CD14-positive monocyte (primary cell): ENCODE data around the gene TMEM60. TPM values are rescaled to one million over a fixed set of nuclear protein-coding genes. Genes with fewer than 3 reads are reported as not detected.

ENCODE experiments used
- DNase-seq, 3 donors: peaks; one replicate each; pipeline ENCODE4 v3.0.0-alpha.2; 2011 to 2022
- H2AFZ ChIP-seq: 2 replicates; pipeline ENCODE4 v1.6.0; 2012; ENCODE audit warnings: mild to moderate bottlenecking, low read depth, low read length, inconsistent platforms; ENCODE audit not compliant: insufficient read depth, poor library complexity, severe bottlenecking
- H3K27ac ChIP-seq, 2 donors: 1 replicate in 1 of 2; 2 replicates in 1 of 2; pipeline ENCODE4 v1.5.1; 2012 to 2013; ENCODE audit warnings: low read length in 2 of 2, control low read depth in 1 of 2, inconsistent platforms in 1 of 2, low read depth in 1 of 2, mild to moderate bottlenecking in 1 of 2
- H3K27me3 ChIP-seq, 2 donors: one replicate each; pipeline versions ENCODE4 v1.6.0 to v1.6.1; 2011 to 2013; ENCODE audit warnings: low read length in 2 of 2; ENCODE audit not compliant: control insufficient read depth in 2 of 2, insufficient read depth in 2 of 2
- H3K36me3 ChIP-seq, 2 donors: replicated peaks in 1 of 2; 1 replicate in 1 of 2; 2 replicates in 1 of 2; pipeline versions ENCODE4 v1.5.1 to v1.6.1; 2012 to 2013; ENCODE audit warnings: low read length in 2 of 2, control low read depth in 1 of 2, inconsistent platforms in 1 of 2, mild to moderate bottlenecking in 1 of 2; ENCODE audit not compliant: insufficient read depth in 2 of 2, control insufficient read depth in 1 of 2
- H3K4me1 ChIP-seq, 2 donors: 1 replicate in 1 of 2; 2 replicates in 1 of 2; pipeline versions ENCODE4 v1.5.1 to v1.6.1; 2012 to 2013; ENCODE audit warnings: low read length in 2 of 2, control low read depth in 1 of 2, inconsistent platforms in 1 of 2, mild to moderate bottlenecking in 1 of 2, moderate library complexity in 1 of 2; ENCODE audit not compliant: insufficient read depth in 2 of 2, control insufficient read depth in 1 of 2
- H3K4me2 ChIP-seq: replicated peaks from 2 replicates; pipeline ENCODE3; 2012; ENCODE audit warnings: low read length, moderate library complexity, mild to moderate bottlenecking; ENCODE audit not compliant: poor library complexity, severe bottlenecking; ENCODE audit errors: extremely low read depth
- H3K4me3 ChIP-seq, 3 experiments: fragments of 200-600 bp in 1 of 3; sonication (generic) in 1 of 3; replicated peaks in 1 of 3; 1 replicate in 2 of 3; 2 replicates in 1 of 3; pipeline ENCODE4 v1.5.1; 2011 to 2013; ENCODE audit warnings: low read length in 3 of 3, mild to moderate bottlenecking in 3 of 3, control low read depth in 2 of 3, low read depth in 2 of 3, inconsistent platforms in 1 of 3, moderate library complexity in 1 of 3
- H3K79me2 ChIP-seq: 2 replicates; pipeline ENCODE4 v1.6.0; 2012; ENCODE audit warnings: mild to moderate bottlenecking, control low read depth, inconsistent platforms, low read length, moderate library complexity; ENCODE audit not compliant: insufficient read depth
- H3K9ac ChIP-seq: 2 replicates; pipeline ENCODE4 v1.6.0; 2017; ENCODE audit warnings: low read length, mild to moderate bottlenecking; ENCODE audit not compliant: insufficient read depth, poor library complexity, severe bottlenecking
- H3K9me3 ChIP-seq, 2 donors: replicated peaks in 1 of 2; 1 replicate in 1 of 2; 2 replicates in 1 of 2; pipeline versions ENCODE4 v1.5.1 to v1.6.1; 2012 to 2013; ENCODE audit warnings: low read length in 2 of 2, control low read depth in 1 of 2; ENCODE audit not compliant: control insufficient read depth in 1 of 2, insufficient read depth in 1 of 2
- H4K20me1 ChIP-seq: 2 replicates; pipeline ENCODE4 v1.6.0; 2012; ENCODE audit warnings: mild to moderate bottlenecking, low read length, control low read depth, moderate library complexity; ENCODE audit not compliant: insufficient read depth
- H3K27ac Mint-ChIP-seq, 7 donors: one replicate each; pipeline ENCODE4 v1.8.0; 2020; ENCODE audit warnings: mild to moderate bottlenecking in 7 of 7, mixed read lengths in 7 of 7, moderate library complexity in 6 of 7, inconsistent platforms in 2 of 7
- H3K27me3 Mint-ChIP-seq, 3 donors: one replicate each; pipeline ENCODE4 v1.8.0; 2021 to 2022; ENCODE audit warnings: low read depth in 3 of 3, mild to moderate bottlenecking in 3 of 3, mixed read lengths in 3 of 3, moderate library complexity in 3 of 3, inconsistent platforms in 1 of 3
- H3K36me3 Mint-ChIP-seq, 2 donors: one replicate each; pipeline ENCODE4 v1.8.0; 2020; ENCODE audit warnings: mixed read lengths in 2 of 2, inconsistent platforms in 1 of 2, mild to moderate bottlenecking in 1 of 2
- H3K4me1 Mint-ChIP-seq: one replicate; pipeline ENCODE4 v1.8.0; 2020; ENCODE audit warnings: mild to moderate bottlenecking, mixed read lengths
- H3K4me3 Mint-ChIP-seq, 2 donors: one replicate each; pipeline ENCODE4 v1.8.0; 2020; ENCODE audit warnings: mild to moderate bottlenecking in 2 of 2, mixed read lengths in 2 of 2, moderate library complexity in 1 of 2
- H3K9me3 Mint-ChIP-seq, 7 donors: one replicate each; pipeline ENCODE4 v1.8.0; 2020 to 2022; ENCODE audit warnings: mixed read lengths in 7 of 7, mild to moderate bottlenecking in 6 of 7, moderate library complexity in 6 of 7, inconsistent platforms in 2 of 7
- CTCF ChIP-seq: fragments of 200-600 bp; IDR thresholded peaks from one replicate; pipeline ENCODE4 v1.8.0; 2022; ENCODE audit warnings: antibody characterized with exemption, mild to moderate bottlenecking
- WGBS: methylation state at CpG from one replicate; pipeline ENCODE4 v1.1.5; 2013; ENCODE audit warnings: missing lambda C conversion rate; ENCODE audit not compliant: insufficient coverage; 5-methylcytosine and 5-hydroxymethylcytosine counted together
- intact Hi-C, 2 donors: fragments of 100-400 bp; cut with micrococcal nuclease; formaldehyde crosslinking; loops; one replicate each; pipeline versions ENCODE4 v1.15.0 to v1.15.1; 2023
- polyA plus RNA-seq, 3 donors: library from polyadenylated mRNA; depleted of rRNA in 1 of 3; unstranded in 2 of 3; stranded (reverse) in 1 of 3; fragments of 300-500 nt in 2 of 3; fragments of >200 nt in 1 of 3; fragmentation: Illumina TruSeq in 2 of 3; gene quantifications; 1 replicate in 2 of 3; 2 replicates in 1 of 3; pipeline ENCODE4 v1.2.3, GENCODE V29; 2012 to 2021

TMEM60 gene
- polyA plus RNA-seq, 3 donors: 5.5 to 27.6 (median 25.6) TPM

- no peak overlapping the region for H3K4me3 ChIP-seq
- H4K20me1 ChIP-seq: peaks cover 20% of the 10 kb centered on the region
- H3K36me3 ChIP-seq: peaks cover 64 to 95% of the 10 kb centered on the region in 2 donors
- H3K27me3 ChIP-seq: no peaks in the 10 kb centered on the region
- Mint-ChIP-seq H3K27me3 (peaks cover 0 to 2% (median 0%) of the 10 kb centered on the region in 3 donors), H3K36me3 (peaks cover 56 to 92% of the 10 kb centered on the region in 2 donors), H3K27ac (peak overlapping the region in 2 of 7 donors; percentile 15 to 45), H3K4me1 (no peaks in the 10 kb centered on the region), H3K9me3 (peaks cover 0 to 1% (median 0%) of the 10 kb centered on the region in 7 donors), H3K4me3 (no peak overlapping the region)
- intact Hi-C loops: no loop called here
- H2AFZ ChIP-seq: no peak overlapping the region
- H3K9me3 ChIP-seq: no peaks in the 10 kb centered on the region
- no peak overlapping the region for H3K9ac ChIP-seq
- no peak overlapping the region for H3K4me2 ChIP-seq
- no peak for DNase-seq
- no peak for TF ChIP-seq CTCF
- no peaks in the 10 kb centered on the region for H3K4me1 ChIP-seq
- peaks cover 7% of the 10 kb centered on the region for H3K79me2 ChIP-seq
- H3K27ac ChIP-seq: no peak overlapping the region
These were observed 26.3 kb downstream of the TMEM60 start for GRCh38 chr7:77771901-77772300.

GRCh38 chr7:77770316-77770715 is 27.9 kb downstream of the TMEM60 start:
- no peak for TF ChIP-seq CTCF
- peaks cover 56 to 93% of the 10 kb centered on the region in 2 donors for H3K36me3 ChIP-seq
- no peaks in the 10 kb centered on the region for H3K9me3 ChIP-seq
- H4K20me1 ChIP-seq: peaks cover 24% of the 10 kb centered on the region
- no peaks in the 10 kb centered on the region for H3K4me1 ChIP-seq
- intact Hi-C loops: no loop called here
- no peaks in the 10 kb centered on the region for H3K9me3 Mint-ChIP-seq
- H3K4me3 Mint-ChIP-seq: no peak overlapping the region
- DNase-seq: no peak
- H3K27ac ChIP-seq: no peak overlapping the region
- H3K79me2 ChIP-seq: peaks cover 21% of the 10 kb centered on the region
- no peak overlapping the region for H3K4me2 ChIP-seq
- H2AFZ ChIP-seq: no peak overlapping the region
- H3K4me3 ChIP-seq: no peak overlapping the region
- WGBS: 93% methylated on average over 6 of the region's 8 CpGs
- H3K9ac ChIP-seq: no peak overlapping the region
- peaks cover 49 to 89% of the 10 kb centered on the region in 2 donors for H3K36me3 Mint-ChIP-seq
- no peaks in the 10 kb centered on the region for H3K27me3 ChIP-seq
- H3K4me1 Mint-ChIP-seq: peaks cover 4% of the 10 kb centered on the region
- peaks cover 0 to 2% (median 0%) of the 10 kb centered on the region in 3 donors for H3K27me3 Mint-ChIP-seq
- no peak overlapping the region for H3K27ac Mint-ChIP-seq
